H9 (cell line): ENCODE data around the gene SLC46A2. TPM values are rescaled to one million over a fixed set of nuclear protein-coding genes. Genes with fewer than 3 reads are reported as not detected.
A peak's percentile ranks its signal among the peaks of the same experiment; 100 is the strongest.

Source experiments
- DNase-seq: peaks from one replicate; pipeline ENCODE4 v3.0.0-alpha.2; 2017
- H2AFZ ChIP-seq: one replicate; pipeline ENCODE4 v1.6.1; 2013; ENCODE audit warnings: mild to moderate bottlenecking, low read length, control low read depth, moderate library complexity
- H2AK5ac ChIP-seq: 2 replicates; pipeline ENCODE4 v1.6.1; 2013; ENCODE audit warnings: low read length, control low read depth, mixed read lengths; ENCODE audit not compliant: insufficient read length
- H2BK120ac ChIP-seq: one replicate; pipeline ENCODE4 v1.6.1; 2013; ENCODE audit warnings: low read depth, mild to moderate bottlenecking, low read length, control low read depth, inconsistent platforms; ENCODE audit not compliant: poor library complexity, severe bottlenecking
- H2BK12ac ChIP-seq: 2 replicates; pipeline ENCODE4 v1.6.1; 2013; ENCODE audit warnings: low read length, control low read depth, mixed read lengths, low read depth; ENCODE audit not compliant: insufficient read length
- H2BK15ac ChIP-seq: 2 replicates; pipeline ENCODE4 v1.6.1; 2013; ENCODE audit warnings: low read depth, low read length, control low read depth
- H2BK20ac ChIP-seq: one replicate; pipeline ENCODE4 v1.6.1; 2013; ENCODE audit warnings: low read depth, mild to moderate bottlenecking, low read length, control low read depth, inconsistent platforms; ENCODE audit not compliant: poor library complexity, severe bottlenecking
- H2BK5ac ChIP-seq: 2 replicates; pipeline ENCODE4 v1.6.1; 2013; ENCODE audit warnings: low read length, control low read depth, mixed read lengths; ENCODE audit not compliant: insufficient read length
- H3K14ac ChIP-seq: 2 replicates; pipeline ENCODE4 v1.6.1; 2013; ENCODE audit warnings: low read length, control low read depth; ENCODE audit not compliant: insufficient read depth
- H3K18ac ChIP-seq: 2 replicates; pipeline ENCODE4 v1.6.1; 2013; ENCODE audit warnings: low read depth, mild to moderate bottlenecking, mixed read lengths, low read length, control low read depth; ENCODE audit not compliant: insufficient read length
- H3K23ac ChIP-seq: 2 replicates; pipeline ENCODE4 v1.6.1; 2013; ENCODE audit warnings: low read length, control low read depth, mixed read lengths, low read depth; ENCODE audit not compliant: insufficient read length
- H3K23me2 ChIP-seq: 2 replicates; pipeline ENCODE4 v1.6.1; 2013; ENCODE audit warnings: low read depth, mild to moderate bottlenecking, mixed read lengths, low read length, control low read depth; ENCODE audit not compliant: insufficient read length, poor library complexity, severe bottlenecking
- H3K27ac ChIP-seq: 2 replicates; pipeline ENCODE4 v1.5.1; 2013; ENCODE audit warnings: low read length, control low read depth, mixed read lengths, low read depth; ENCODE audit not compliant: insufficient read length
- H3K27me3 ChIP-seq: 2 replicates; pipeline ENCODE4 v1.6.1; 2013; ENCODE audit warnings: low read length, control low read depth, inconsistent platforms; ENCODE audit not compliant: insufficient read depth
- H3K4ac ChIP-seq: 2 replicates; pipeline ENCODE4 v1.6.1; 2013; ENCODE audit warnings: low read depth, mild to moderate bottlenecking, control low read depth, inconsistent platforms, low read length, moderate library complexity
- H3K4me1 ChIP-seq: 2 replicates; pipeline ENCODE4 v1.6.1; 2013; ENCODE audit warnings: low read length, control low read depth, inconsistent platforms; ENCODE audit not compliant: insufficient read depth
- H3K4me2 ChIP-seq: 2 replicates; pipeline ENCODE4 v1.6.1; 2013; ENCODE audit warnings: low read length, control low read depth, mixed read lengths; ENCODE audit not compliant: insufficient read length, insufficient read depth
- H3K56ac ChIP-seq: 2 replicates; pipeline ENCODE4 v1.6.1; 2013; ENCODE audit warnings: low read depth, mild to moderate bottlenecking, mixed read lengths, low read length, control low read depth; ENCODE audit not compliant: insufficient read length
- H3K79me1 ChIP-seq: 2 replicates; pipeline ENCODE4 v1.6.1; 2013; ENCODE audit warnings: low read depth, mild to moderate bottlenecking, moderate library complexity, low read length, control low read depth, inconsistent platforms; ENCODE audit not compliant: insufficient read depth, poor library complexity, severe bottlenecking
- H3K79me2 ChIP-seq: 2 replicates; pipeline ENCODE4 v1.6.1; 2013; ENCODE audit warnings: low read length, control low read depth, inconsistent platforms; ENCODE audit not compliant: insufficient read depth
- H3K9ac ChIP-seq: 2 replicates; pipeline ENCODE4 v1.6.1; 2013; ENCODE audit warnings: low read length, control low read depth, mixed read lengths; ENCODE audit not compliant: insufficient read length; ENCODE audit errors: extremely low read depth
- H3K9me3 ChIP-seq: one replicate; pipeline ENCODE4 v1.6.1; 2013; ENCODE audit warnings: low read depth, low read length, inconsistent platforms; ENCODE audit not compliant: control insufficient read depth
- H3T11ph ChIP-seq: one replicate; pipeline ENCODE4 v1.6.1; 2013; ENCODE audit warnings: mild to moderate bottlenecking, low read length, control low read depth, inconsistent platforms
- H4K20me1 ChIP-seq: one replicate; pipeline ENCODE4 v1.6.1; 2013; ENCODE audit not compliant: control insufficient read depth, insufficient read length, insufficient read depth
- H4K5ac ChIP-seq: 2 replicates; pipeline ENCODE4 v1.6.1; 2013; ENCODE audit warnings: low read depth, mild to moderate bottlenecking, mixed read lengths, low read length, control low read depth; ENCODE audit not compliant: insufficient read length
- H4K8ac ChIP-seq: replicated peaks from 2 replicates; pipeline ENCODE4 v1.6.1; 2013; ENCODE audit warnings: low read length, control low read depth, mixed read lengths, low read depth; ENCODE audit not compliant: insufficient read length
- H4K91ac ChIP-seq: 2 replicates; pipeline ENCODE4 v1.6.1; 2013; ENCODE audit warnings: low read depth, mild to moderate bottlenecking, moderate library complexity, mixed read lengths, low read length, control low read depth; ENCODE audit not compliant: insufficient read length
- H3K27ac Mint-ChIP-seq, 3 experiments: 2 replicates in 2 of 3; 3 replicates in 1 of 3; pipeline ENCODE4 v1.8.0; 2020 to 2021; ENCODE audit warnings: mixed read lengths in 3 of 3, mild to moderate bottlenecking in 1 of 3, moderate library complexity in 1 of 3
- H3K27me3 Mint-ChIP-seq: 2 replicates; pipeline ENCODE4 v1.8.0; 2021; ENCODE audit warnings: low read depth, mild to moderate bottlenecking, moderate library complexity, mixed read lengths
- H3K36me3 Mint-ChIP-seq, 3 experiments: 2 replicates in 2 of 3; 3 replicates in 1 of 3; pipeline ENCODE4 v1.8.0; 2020 to 2021; ENCODE audit warnings: low read depth in 3 of 3, mixed read lengths in 3 of 3; ENCODE audit not compliant: insufficient read depth in 1 of 3
- H3K4me1 Mint-ChIP-seq, 2 experiments: 2 replicates each; pipeline ENCODE4 v1.8.0; 2020; ENCODE audit warnings: mixed read lengths in 2 of 2
- H3K4me3 Mint-ChIP-seq, 2 experiments: 2 replicates in 1 of 2; 3 replicates in 1 of 2; pipeline ENCODE4 v1.8.0; 2020 to 2021; ENCODE audit warnings: mild to moderate bottlenecking in 2 of 2, mixed read lengths in 2 of 2, moderate library complexity in 1 of 2
- H3K9me3 Mint-ChIP-seq, 2 experiments: 2 replicates in 1 of 2; 3 replicates in 1 of 2; pipeline ENCODE4 v1.8.0; 2020; ENCODE audit warnings: mild to moderate bottlenecking in 2 of 2, mixed read lengths in 2 of 2, moderate library complexity in 1 of 2
- CTCF ChIP-seq: fragments of 200-600 bp; sonication (generic); conservative IDR thresholded peaks from 3 replicates; pipeline ENCODE4 v1.8.0; 2021; ENCODE audit warnings: antibody characterized with exemption, mild to moderate bottlenecking
- WGBS: extraction: QIAGEN DNeasy Blood & Tissue Kit; methylation state at CpG from one replicate; pipeline ENCODE4 v1.1.7; 2013; ENCODE audit warnings: missing lambda C conversion rate, low lambda C conversion rate, mixed read lengths; ENCODE audit not compliant: insufficient read length; ENCODE audit errors: extremely low coverage; 5-methylcytosine and 5-hydroxymethylcytosine counted together
- total RNA-seq: library from RNA; stranded (reverse); gene quantifications from 2 replicates; pipeline ENCODE4 v1.2.1, GENCODE V29; 2021

Gene SLC46A2
- total RNA-seq, 1 experiment from 2014 or later: not detected

- H3K9ac ChIP-seq: no peak overlapping the region
- Mint-ChIP-seq H3K4me3 (no peak overlapping the region), H3K27me3 (no peaks in the 10 kb centered on the region), H3K9me3 (no peaks in the 10 kb centered on the region), H3K4me1 (peaks cover 8 to 13% of the 10 kb centered on the region in 2 experiments), H3K36me3 (peaks cover 10 to 47% (median 28%) of the 10 kb centered on the region in 3 experiments; a peak in 6 of 7 replicates), H3K27ac (peak overlapping the region in 1 of 3 experiments; percentile 26; a peak in 2 of 7 replicates)
- no peak overlapping the region for H4K5ac ChIP-seq
- H3K79me1 ChIP-seq: no peaks in the 10 kb centered on the region
- no peaks in the 10 kb centered on the region for H3K23me2 ChIP-seq
- no peak overlapping the region for H3K23ac ChIP-seq
- no peak overlapping the region for H4K8ac ChIP-seq
- no peak overlapping the region for H2BK5ac ChIP-seq
- H4K20me1 ChIP-seq: no peaks in the 10 kb centered on the region
- H2BK12ac ChIP-seq: no peak overlapping the region
- H3K27me3 ChIP-seq: no peaks in the 10 kb centered on the region
- no peak overlapping the region for H3K4ac ChIP-seq
- no peak overlapping the region for H2AFZ ChIP-seq
- no peaks in the 10 kb centered on the region for H3K79me2 ChIP-seq
- H2BK20ac ChIP-seq: no peak overlapping the region
- no peak overlapping the region for H2BK15ac ChIP-seq
- no peak overlapping the region for H3K18ac ChIP-seq
- H2AK5ac ChIP-seq: no peak overlapping the region
- no peak overlapping the region for H3K14ac ChIP-seq
- H3T11ph ChIP-seq: no peak overlapping the region
- no peaks in the 10 kb centered on the region for H3K4me1 ChIP-seq
- WGBS: no CpG with 5 or more reads among the region's 3 CpGs
- H3K56ac ChIP-seq: no peak overlapping the region
- no peak overlapping the region for H3K4me2 ChIP-seq
- H3K27ac ChIP-seq: no peak overlapping the region
- no peak overlapping the region for H4K91ac ChIP-seq
- no peak for DNase-seq
- no peak for TF ChIP-seq CTCF
- H2BK120ac ChIP-seq: no peak overlapping the region
- no peaks in the 10 kb centered on the region for H3K9me3 ChIP-seq
These were observed 54.3 kb downstream of the SLC46A2 start for GRCh38 chr9:112836394-112836793.
